GM23338 (cell line): ENCODE measurements around the gene AKNA. TPM values are rescaled to one million over a fixed set of nuclear protein-coding genes. Genes with fewer than 3 reads are reported as not detected.

Experiments
- ATAC-seq: fragments of 200-7000 bp; cut with Tn5 transposase; 3 replicates; pipeline ENCODE4 v1.9.1; 2020
- DNase-seq: peaks from one replicate; pipeline ENCODE4 v3.0.0-alpha.2; 2015; ENCODE audit warnings: low spot score
- H2AFZ ChIP-seq: fragments of 200-600 bp; sonication (generic); 2 replicates; pipeline ENCODE4 v1.8.0; 2016; ENCODE audit warnings: antibody characterized with exemption, mild to moderate bottlenecking, moderate library complexity
- H3F3A ChIP-seq: fragments of 200-600 bp; sonication (generic); replicated peaks from 2 replicates; pipeline ENCODE4 v1.8.0; 2017; ENCODE audit warnings: antibody characterized with exemption, mixed run types, low read depth
- H3K27ac ChIP-seq: fragments of 200-600 bp; sonication (generic); 2 replicates; pipeline ENCODE4 v1.6.1; 2016; ENCODE audit warnings: low read depth
- H3K27me3 ChIP-seq: fragments of 200-600 bp; sonication (generic); 2 replicates; pipeline ENCODE4 v1.8.0; 2016; ENCODE audit warnings: mild to moderate bottlenecking, mixed run types, moderate library complexity; ENCODE audit not compliant: insufficient read depth
- H3K36me3 ChIP-seq: fragments of 200-600 bp; sonication (generic); 2 replicates; pipeline ENCODE4 v1.8.0; 2016; ENCODE audit warnings: mild to moderate bottlenecking; ENCODE audit not compliant: insufficient read depth
- H3K4me1 ChIP-seq: fragments of 200-600 bp; sonication (generic); 2 replicates; pipeline ENCODE4 v1.8.0; 2016; ENCODE audit warnings: mild to moderate bottlenecking, moderate library complexity; ENCODE audit not compliant: insufficient read depth
- H3K4me2 ChIP-seq: fragments of 200-600 bp; sonication (generic); 2 replicates; pipeline ENCODE4 v1.7.1; 2017; ENCODE audit warnings: mixed run types
- H3K4me3 ChIP-seq: fragments of 200-600 bp; sonication (generic); 2 replicates; pipeline ENCODE4 v1.6.1; 2016; ENCODE audit warnings: mixed run types
- H3K79me2 ChIP-seq: fragments of 200-600 bp; sonication (generic); replicated peaks from 2 replicates; pipeline ENCODE4 v1.8.0; 2017; ENCODE audit warnings: mild to moderate bottlenecking; ENCODE audit not compliant: insufficient read depth
- H3K9me2 ChIP-seq: fragments of 200-600 bp; sonication (generic); 2 replicates; pipeline ENCODE4 v1.8.0; 2017; ENCODE audit not compliant: insufficient read depth
- H4K20me1 ChIP-seq: fragments of 200-600 bp; sonication (generic); replicated peaks from 2 replicates; pipeline ENCODE4 v1.8.0; 2017; ENCODE audit warnings: mild to moderate bottlenecking; ENCODE audit not compliant: insufficient read depth
- H3K27ac Mint-ChIP-seq: 2 replicates; pipeline ENCODE4 v1.8.0; 2020; ENCODE audit warnings: inconsistent platforms, mild to moderate bottlenecking, moderate library complexity, mixed read lengths
- H3K27me3 Mint-ChIP-seq: 3 replicates; pipeline ENCODE4 v1.8.0; 2022; ENCODE audit warnings: low read depth, mild to moderate bottlenecking, moderate library complexity, mixed read lengths, inconsistent platforms; ENCODE audit not compliant: insufficient read depth, poor library complexity
- H3K36me3 Mint-ChIP-seq: 3 replicates; pipeline ENCODE4 v1.8.0; 2021; ENCODE audit warnings: low read depth, mild to moderate bottlenecking, inconsistent platforms, moderate library complexity, mixed read lengths
- H3K4me1 Mint-ChIP-seq: 3 replicates; pipeline ENCODE4 v1.8.0; 2020; ENCODE audit warnings: mild to moderate bottlenecking, inconsistent platforms, mixed read lengths
- H3K4me3 Mint-ChIP-seq: 3 replicates; pipeline ENCODE4 v1.8.0; 2021; ENCODE audit warnings: moderate library complexity, mild to moderate bottlenecking, inconsistent platforms, mixed read lengths
- H3K9me3 Mint-ChIP-seq: 3 replicates; pipeline ENCODE4 v1.8.0; 2020; ENCODE audit warnings: moderate library complexity, mild to moderate bottlenecking, inconsistent platforms, mixed read lengths
- CREB1 ChIP-seq: fragments of 250-450 bp; sonication (Bioruptor Pico); IDR thresholded peaks from 2 replicates; pipeline ENCODE4 v1.5.0; 2020; ENCODE audit warnings: low read depth, mild to moderate bottlenecking, moderate library complexity
- EZH2 ChIP-seq: fragments of 200-600 bp; sonication (generic); IDR thresholded peaks from one replicate; pipeline ENCODE4 v1.8.0; 2017; ENCODE audit warnings: antibody characterized with exemption, mild to moderate bottlenecking, low read depth; ENCODE audit not compliant: unreplicated experiment
- EZH2phosphoT487 ChIP-seq: fragments of 200-600 bp; sonication (generic); IDR thresholded peaks from one replicate; pipeline ENCODE4 v1.8.1; 2018; ENCODE audit warnings: antibody characterized with exemption; ENCODE audit not compliant: unreplicated experiment
- JUNB ChIP-seq: IDR thresholded peaks from one replicate; pipeline ENCODE4 v1.6.1; 2016; ENCODE audit warnings: antibody characterized with exemption; ENCODE audit not compliant: unreplicated experiment
- NANOG ChIP-seq: IDR thresholded peaks from 2 replicates; pipeline ENCODE4 v1.6.1; 2016; ENCODE audit warnings: antibody characterized with exemption, borderline replicate concordance
- POLR2AphosphoS5 ChIP-seq: IDR thresholded peaks from 2 replicates; pipeline ENCODE4 v1.6.1; 2016; ENCODE audit warnings: antibody characterized with exemption, low read depth
- ZNF114 ChIP-seq: fragments of 250-450 bp; sonication (Bioruptor Pico); IDR thresholded peaks from 2 replicates; pipeline ENCODE4 v1.5.0; 2020; ENCODE audit warnings: mild to moderate bottlenecking, moderate library complexity
- ZNF331 ChIP-seq: fragments of 250-450 bp; sonication (Bioruptor Pico); IDR thresholded peaks from 2 replicates; pipeline ENCODE4 v1.5.0; 2020; ENCODE audit warnings: low read depth, mild to moderate bottlenecking, moderate library complexity
- polyA plus RNA-seq: library from polyadenylated mRNA; unstranded; fragments of >200 nt; fragmentation: Nextera tagmentation; extraction: Ambion mirVana; gene quantifications from 2 replicates; pipeline ENCODE4 v1.2.1, GENCODE V29; 2016
- total RNA-seq: library from RNA; depleted of rRNA; stranded (reverse); fragments of >200 nt; shearing (Covaris generic); gene quantifications from 2 replicates; pipeline ENCODE4 v1.2.3, GENCODE V29; 2014
- TF ChIP-seq, protein P1 (sequence below): IDR thresholded peaks from one replicate; pipeline ENCODE4 v1.6.1; 2018; ENCODE audit warnings: antibody characterized with exemption; ENCODE audit not compliant: unreplicated experiment
- TF ChIP-seq, protein P2 (sequence below): fragments of 250-450 bp; sonication (Bioruptor Pico); IDR thresholded peaks from 2 replicates; pipeline ENCODE4 v1.5.0; 2020; ENCODE audit warnings: mild to moderate bottlenecking, moderate library complexity

AKNA gene
- total and polyA plus RNA-seq, 2 experiments from 2014 or later = 9.0 to 28.1 TPM

DNA sequence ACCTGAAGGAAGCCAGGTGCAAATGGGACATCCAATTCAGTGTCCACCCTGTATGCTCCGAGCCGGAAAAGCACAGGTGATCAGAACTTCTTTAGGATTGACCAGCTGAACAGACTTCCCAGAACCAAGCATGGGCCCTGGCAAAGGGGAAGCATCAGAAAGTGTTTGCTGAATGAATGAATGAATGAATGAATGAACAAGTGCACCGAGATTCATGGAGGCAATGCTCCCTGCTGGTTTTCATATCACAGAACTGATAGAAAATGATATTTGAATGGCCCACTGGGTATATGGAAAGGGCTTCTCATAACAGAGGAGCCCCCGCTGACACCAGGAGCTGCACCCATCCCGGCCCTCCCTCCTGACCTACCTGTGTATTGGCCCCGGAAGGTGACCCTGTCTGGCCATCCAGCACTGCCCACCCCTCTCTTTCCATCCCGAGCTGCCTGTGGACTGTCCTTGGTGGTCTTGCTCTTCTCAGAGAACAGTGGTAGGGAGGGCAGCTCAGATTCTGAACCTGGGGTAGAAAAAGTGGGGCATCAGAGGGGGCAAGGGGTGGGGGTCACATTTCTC, 42.2 kb downstream of the AKNA start:
- H4K20me1 ChIP-seq = no peaks in the 10 kb centered on the region; the same call in 1 of the 2 replicates
- H3K4me3 ChIP-seq = no peak overlapping the region
- H3K4me2 ChIP-seq = no peak overlapping the region
- H3K27me3 ChIP-seq = no peaks in the 10 kb centered on the region
- H3K79me2 ChIP-seq = no peaks in the 10 kb centered on the region
- Mint-ChIP-seq H3K36me3 (peaks cover 89% of the 10 kb centered on the region), H3K4me3 (no peak overlapping the region), H3K27me3 (peaks cover 18% of the 10 kb centered on the region), H3K4me1 (peaks cover 21% of the 10 kb centered on the region), H3K27ac (no peak overlapping the region), H3K9me3 (no peaks in the 10 kb centered on the region)
- DNase-seq = no peak
- no peaks in the 10 kb centered on the region for H3F3A ChIP-seq
- no peak overlapping the region for H3K27ac ChIP-seq
- H3K4me1 ChIP-seq = no peaks in the 10 kb centered on the region
- no peak overlapping the region for H2AFZ ChIP-seq
- H3K36me3 ChIP-seq = peaks cover 19% of the 10 kb centered on the region
- ATAC-seq = no peak
- H3K9me2 ChIP-seq = no peaks in the 10 kb centered on the region
- TF ChIP-seq, protein P1, sequence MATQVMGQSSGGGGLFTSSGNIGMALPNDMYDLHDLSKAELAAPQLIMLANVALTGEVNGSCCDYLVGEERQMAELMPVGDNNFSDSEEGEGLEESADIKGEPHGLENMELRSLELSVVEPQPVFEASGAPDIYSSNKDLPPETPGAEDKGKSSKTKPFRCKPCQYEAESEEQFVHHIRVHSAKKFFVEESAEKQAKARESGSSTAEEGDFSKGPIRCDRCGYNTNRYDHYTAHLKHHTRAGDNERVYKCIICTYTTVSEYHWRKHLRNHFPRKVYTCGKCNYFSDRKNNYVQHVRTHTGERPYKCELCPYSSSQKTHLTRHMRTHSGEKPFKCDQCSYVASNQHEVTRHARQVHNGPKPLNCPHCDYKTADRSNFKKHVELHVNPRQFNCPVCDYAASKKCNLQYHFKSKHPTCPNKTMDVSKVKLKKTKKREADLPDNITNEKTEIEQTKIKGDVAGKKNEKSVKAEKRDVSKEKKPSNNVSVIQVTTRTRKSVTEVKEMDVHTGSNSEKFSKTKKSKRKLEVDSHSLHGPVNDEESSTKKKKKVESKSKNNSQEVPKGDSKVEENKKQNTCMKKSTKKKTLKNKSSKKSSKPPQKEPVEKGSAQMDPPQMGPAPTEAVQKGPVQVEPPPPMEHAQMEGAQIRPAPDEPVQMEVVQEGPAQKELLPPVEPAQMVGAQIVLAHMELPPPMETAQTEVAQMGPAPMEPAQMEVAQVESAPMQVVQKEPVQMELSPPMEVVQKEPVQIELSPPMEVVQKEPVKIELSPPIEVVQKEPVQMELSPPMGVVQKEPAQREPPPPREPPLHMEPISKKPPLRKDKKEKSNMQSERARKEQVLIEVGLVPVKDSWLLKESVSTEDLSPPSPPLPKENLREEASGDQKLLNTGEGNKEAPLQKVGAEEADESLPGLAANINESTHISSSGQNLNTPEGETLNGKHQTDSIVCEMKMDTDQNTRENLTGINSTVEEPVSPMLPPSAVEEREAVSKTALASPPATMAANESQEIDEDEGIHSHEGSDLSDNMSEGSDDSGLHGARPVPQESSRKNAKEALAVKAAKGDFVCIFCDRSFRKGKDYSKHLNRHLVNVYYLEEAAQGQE = no peak
- TF ChIP-seq JUNB (no peak), EZH2phosphoT487 (no peak), POLR2AphosphoS5 (no peak), NANOG (no peak), EZH2 (no peak), ZNF114 (CRISPR knock-in tag) (no peak)

DNA sequence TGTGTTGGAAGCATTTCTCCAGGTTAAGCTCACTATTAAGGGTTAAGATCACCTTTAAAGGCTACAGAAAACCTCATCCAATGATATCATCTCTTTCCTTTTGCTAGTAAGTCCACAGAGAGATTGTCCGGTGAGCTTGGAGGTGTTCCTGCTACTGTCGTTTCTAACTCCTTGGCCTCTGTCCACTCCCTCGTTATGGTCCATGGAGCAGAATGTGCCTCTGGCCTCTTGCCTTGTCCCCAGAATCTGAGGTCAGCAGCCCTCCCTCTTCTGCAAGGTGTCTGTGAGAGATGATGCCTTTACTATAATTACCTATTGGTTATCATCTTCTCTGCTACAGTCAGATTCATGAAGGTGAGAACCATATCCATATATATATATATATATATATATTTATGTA, 43.1 kb downstream of the AKNA start:
- Mint-ChIP-seq H3K36me3 (peaks cover 88% of the 10 kb centered on the region), H3K9me3 (no peaks in the 10 kb centered on the region), H3K4me1 (peaks cover 18% of the 10 kb centered on the region), H3K27me3 (peaks cover 14% of the 10 kb centered on the region), H3K4me3 (no peak overlapping the region), H3K27ac (no peak overlapping the region)
- Histone ChIP-seq H3K4me3 (no peak overlapping the region), H3K27me3 (no peaks in the 10 kb centered on the region), H3K4me2 (no peak overlapping the region), H3K4me1 (no peaks in the 10 kb centered on the region), H3F3A (no peaks in the 10 kb centered on the region), H3K79me2 (no peaks in the 10 kb centered on the region), H2AFZ (no peak overlapping the region), H4K20me1 (no peaks in the 10 kb centered on the region; the same call in 1 of the 2 replicates), H3K9me2 (no peaks in the 10 kb centered on the region), H3K36me3 (peaks cover 14% of the 10 kb centered on the region), H3K27ac (no peak overlapping the region)
- TF ChIP-seq, protein P2, sequence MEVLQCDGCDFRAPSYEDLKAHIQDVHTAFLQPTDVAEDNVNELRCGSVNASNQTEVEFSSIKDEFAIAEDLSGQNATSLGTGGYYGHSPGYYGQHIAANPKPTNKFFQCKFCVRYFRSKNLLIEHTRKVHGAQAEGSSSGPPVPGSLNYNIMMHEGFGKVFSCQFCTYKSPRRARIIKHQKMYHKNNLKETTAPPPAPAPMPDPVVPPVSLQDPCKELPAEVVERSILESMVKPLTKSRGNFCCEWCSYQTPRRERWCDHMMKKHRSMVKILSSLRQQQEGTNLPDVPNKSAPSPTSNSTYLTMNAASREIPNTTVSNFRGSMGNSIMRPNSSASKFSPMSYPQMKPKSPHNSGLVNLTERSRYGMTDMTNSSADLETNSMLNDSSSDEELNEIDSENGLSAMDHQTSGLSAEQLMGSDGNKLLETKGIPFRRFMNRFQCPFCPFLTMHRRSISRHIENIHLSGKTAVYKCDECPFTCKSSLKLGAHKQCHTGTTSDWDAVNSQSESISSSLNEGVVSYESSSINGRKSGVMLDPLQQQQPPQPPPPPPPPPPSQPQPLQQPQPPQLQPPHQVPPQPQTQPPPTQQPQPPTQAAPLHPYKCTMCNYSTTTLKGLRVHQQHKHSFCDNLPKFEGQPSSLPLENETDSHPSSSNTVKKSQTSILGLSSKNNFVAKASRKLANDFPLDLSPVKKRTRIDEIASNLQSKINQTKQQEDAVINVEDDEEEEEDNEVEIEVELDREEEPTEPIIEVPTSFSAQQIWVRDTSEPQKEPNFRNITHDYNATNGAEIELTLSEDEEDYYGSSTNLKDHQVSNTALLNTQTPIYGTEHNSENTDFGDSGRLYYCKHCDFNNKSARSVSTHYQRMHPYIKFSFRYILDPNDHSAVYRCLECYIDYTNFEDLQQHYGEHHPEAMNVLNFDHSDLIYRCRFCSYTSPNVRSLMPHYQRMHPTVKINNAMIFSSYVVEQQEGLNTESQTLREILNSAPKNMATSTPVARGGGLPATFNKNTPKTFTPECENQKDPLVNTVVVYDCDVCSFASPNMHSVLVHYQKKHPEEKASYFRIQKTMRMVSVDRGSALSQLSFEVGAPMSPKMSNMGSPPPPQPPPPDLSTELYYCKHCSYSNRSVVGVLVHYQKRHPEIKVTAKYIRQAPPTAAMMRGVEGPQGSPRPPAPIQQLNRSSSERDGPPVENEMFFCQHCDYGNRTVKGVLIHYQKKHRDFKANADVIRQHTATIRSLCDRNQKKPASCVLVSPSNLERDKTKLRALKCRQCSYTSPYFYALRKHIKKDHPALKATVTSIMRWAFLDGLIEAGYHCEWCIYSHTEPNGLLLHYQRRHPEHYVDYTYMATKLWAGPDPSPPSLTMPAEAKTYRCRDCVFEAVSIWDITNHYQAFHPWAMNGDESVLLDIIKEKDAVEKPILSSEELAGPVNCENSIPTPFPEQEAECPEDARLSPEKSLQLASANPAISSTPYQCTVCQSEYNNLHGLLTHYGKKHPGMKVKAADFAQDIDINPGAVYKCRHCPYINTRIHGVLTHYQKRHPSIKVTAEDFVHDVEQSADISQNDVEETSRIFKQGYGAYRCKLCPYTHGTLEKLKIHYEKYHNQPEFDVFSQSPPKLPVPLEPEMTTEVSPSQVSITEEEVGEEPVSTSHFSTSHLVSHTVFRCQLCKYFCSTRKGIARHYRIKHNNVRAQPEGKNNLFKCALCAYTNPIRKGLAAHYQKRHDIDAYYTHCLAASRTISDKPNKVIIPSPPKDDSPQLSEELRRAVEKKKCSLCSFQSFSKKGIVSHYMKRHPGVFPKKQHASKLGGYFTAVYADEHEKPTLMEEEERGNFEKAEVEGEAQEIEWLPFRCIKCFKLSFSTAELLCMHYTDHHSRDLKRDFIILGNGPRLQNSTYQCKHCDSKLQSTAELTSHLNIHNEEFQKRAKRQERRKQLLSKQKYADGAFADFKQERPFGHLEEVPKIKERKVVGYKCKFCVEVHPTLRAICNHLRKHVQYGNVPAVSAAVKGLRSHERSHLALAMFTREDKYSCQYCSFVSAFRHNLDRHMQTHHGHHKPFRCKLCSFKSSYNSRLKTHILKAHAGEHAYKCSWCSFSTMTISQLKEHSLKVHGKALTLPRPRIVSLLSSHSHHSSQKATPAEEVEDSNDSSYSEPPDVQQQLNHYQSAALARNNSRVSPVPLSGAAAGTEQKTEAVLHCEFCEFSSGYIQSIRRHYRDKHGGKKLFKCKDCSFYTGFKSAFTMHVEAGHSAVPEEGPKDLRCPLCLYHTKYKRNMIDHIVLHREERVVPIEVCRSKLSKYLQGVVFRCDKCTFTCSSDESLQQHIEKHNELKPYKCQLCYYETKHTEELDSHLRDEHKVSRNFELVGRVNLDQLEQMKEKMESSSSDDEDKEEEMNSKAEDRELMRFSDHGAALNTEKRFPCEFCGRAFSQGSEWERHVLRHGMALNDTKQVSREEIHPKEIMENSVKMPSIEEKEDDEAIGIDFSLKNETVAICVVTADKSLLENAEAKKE = no peak
- TF ChIP-seq ZNF331 (CRISPR knock-in tag) (no peak), CREB1 (no peak)
- no peak for DNase-seq
- no peak for ATAC-seq
